ENCODE measurements around the gene RIMBP2.

DNA sequence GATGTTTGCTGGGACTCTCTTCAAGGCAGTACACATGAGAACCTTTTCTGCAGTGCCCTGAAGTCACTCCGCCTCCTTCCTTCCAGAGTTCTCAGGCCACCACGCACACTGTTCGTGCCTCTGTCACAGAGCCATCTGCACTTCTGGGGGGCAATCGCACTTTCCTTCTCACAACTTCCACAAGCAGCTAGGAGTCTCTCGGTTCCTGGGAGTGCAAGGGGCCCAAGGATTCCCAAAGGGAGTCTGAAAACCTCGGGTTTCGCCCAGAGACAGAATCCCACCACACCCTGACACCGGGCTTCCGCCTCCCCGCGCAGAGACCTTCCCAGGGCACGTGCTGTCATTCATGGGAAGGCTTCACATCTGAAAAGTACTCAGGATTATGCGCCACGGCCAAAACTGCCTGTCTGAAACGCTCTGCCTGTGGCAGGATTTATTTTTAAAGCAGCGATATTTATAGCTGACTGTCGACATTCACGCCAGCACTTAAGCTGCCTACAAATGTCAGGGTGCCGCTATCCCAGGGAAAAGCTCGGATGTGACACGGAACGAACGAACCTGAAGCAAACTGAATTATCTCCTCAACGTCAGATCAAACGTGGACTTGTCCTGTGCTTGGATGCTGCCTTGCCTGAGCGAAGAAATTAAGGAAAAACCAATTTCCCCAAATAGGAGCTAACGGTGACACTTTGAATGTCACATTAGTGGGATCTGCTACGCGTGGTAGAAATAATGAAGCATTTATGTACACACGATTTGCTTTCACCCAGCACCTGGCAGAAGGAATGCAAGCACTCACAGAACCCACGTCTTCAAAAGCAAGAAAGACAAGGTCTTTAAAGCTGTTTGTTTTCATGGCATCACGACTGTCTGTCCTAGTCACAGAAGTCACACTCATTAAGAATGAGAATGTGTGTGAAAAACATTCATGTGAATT lies 224.4 kb downstream of the RIMBP2 start:
- TF ChIP-seq, protein P1, sequence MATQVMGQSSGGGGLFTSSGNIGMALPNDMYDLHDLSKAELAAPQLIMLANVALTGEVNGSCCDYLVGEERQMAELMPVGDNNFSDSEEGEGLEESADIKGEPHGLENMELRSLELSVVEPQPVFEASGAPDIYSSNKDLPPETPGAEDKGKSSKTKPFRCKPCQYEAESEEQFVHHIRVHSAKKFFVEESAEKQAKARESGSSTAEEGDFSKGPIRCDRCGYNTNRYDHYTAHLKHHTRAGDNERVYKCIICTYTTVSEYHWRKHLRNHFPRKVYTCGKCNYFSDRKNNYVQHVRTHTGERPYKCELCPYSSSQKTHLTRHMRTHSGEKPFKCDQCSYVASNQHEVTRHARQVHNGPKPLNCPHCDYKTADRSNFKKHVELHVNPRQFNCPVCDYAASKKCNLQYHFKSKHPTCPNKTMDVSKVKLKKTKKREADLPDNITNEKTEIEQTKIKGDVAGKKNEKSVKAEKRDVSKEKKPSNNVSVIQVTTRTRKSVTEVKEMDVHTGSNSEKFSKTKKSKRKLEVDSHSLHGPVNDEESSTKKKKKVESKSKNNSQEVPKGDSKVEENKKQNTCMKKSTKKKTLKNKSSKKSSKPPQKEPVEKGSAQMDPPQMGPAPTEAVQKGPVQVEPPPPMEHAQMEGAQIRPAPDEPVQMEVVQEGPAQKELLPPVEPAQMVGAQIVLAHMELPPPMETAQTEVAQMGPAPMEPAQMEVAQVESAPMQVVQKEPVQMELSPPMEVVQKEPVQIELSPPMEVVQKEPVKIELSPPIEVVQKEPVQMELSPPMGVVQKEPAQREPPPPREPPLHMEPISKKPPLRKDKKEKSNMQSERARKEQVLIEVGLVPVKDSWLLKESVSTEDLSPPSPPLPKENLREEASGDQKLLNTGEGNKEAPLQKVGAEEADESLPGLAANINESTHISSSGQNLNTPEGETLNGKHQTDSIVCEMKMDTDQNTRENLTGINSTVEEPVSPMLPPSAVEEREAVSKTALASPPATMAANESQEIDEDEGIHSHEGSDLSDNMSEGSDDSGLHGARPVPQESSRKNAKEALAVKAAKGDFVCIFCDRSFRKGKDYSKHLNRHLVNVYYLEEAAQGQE (IDR thresholded peaks at IDR 0.05; ENCODE audit: unreplicated experiment): no peak
- TF ChIP-seq JUNB (IDR thresholded peaks at IDR 0.05; ENCODE audit: unreplicated experiment): no peak
- TF ChIP-seq CTCF (conservative IDR thresholded peaks at IDR 0.05; ENCODE audit: low read depth in 2 of 2): no peak
- TF ChIP-seq EZH2phosphoT487 (IDR thresholded peaks at IDR 0.05; ENCODE audit: unreplicated experiment): no peak
- no peak for TF ChIP-seq POLR2AphosphoS5 (IDR thresholded peaks at IDR 0.05; ENCODE audit: low read depth)
- TF ChIP-seq CREB1 (CRISPR knock-in tag; IDR thresholded peaks at IDR 0.05; ENCODE audit: low read depth): no peak
- no peak for TF ChIP-seq EZH2 (IDR thresholded peaks at IDR 0.05; ENCODE audit: low read depth, unreplicated experiment)
- TF ChIP-seq ZNF331 (CRISPR knock-in tag; IDR thresholded peaks at IDR 0.05; ENCODE audit: low read depth): no peak
- TF ChIP-seq STAT1 (IDR thresholded peaks at IDR 0.05; ENCODE audit: unreplicated experiment): no peak
